ENCODE data around the gene RDM1. TPM values are rescaled to one million over a fixed set of nuclear protein-coding genes. Genes with fewer than 3 reads are reported as not detected.

The RDM1 gene
- total and polyA plus RNA-seq, 9 donors, result 0.33 TPM; not detected in 8

- no peak for TF ChIP-seq POLR2A (IDR thresholded peaks at IDR 0.05)
- no peak for TF ChIP-seq CTCF (IDR thresholded peaks at IDR 0.05)
- TF ChIP-seq EP300 (IDR thresholded peaks at IDR 0.05), result no peak
- Histone ChIP-seq H3K36me3 (no peaks in the 10 kb centered on the region), H3K4me1 (ENCODE audit: insufficient read depth) (no peaks in the 10 kb centered on the region), H3K27ac (no peak overlapping the region), H3K27me3 (no peaks in the 10 kb centered on the region), H3K9me3 (no peaks in the 10 kb centered on the region), H3K4me3 (no peak overlapping the region)
- WGBS, 3 donors, result 36 to 52% (median 48%) methylated on average over 4 of the region's 4 CpGs
- intact Hi-C loops (cut with DNase I), result no loop called here
- DNase-seq, result no peak
Observed at GRCh38 chr17:35890774-35891155, 39.8 kb downstream of the RDM1 start.

GRCh38 chr17:35889818-35890773 lies 40.5 kb downstream of the RDM1 start:
- Histone ChIP-seq H3K27me3 (no peaks in the 10 kb centered on the region), H3K27ac (no peak overlapping the region), H3K4me3 (no peak overlapping the region), H3K9me3 (no peaks in the 10 kb centered on the region), H3K4me1 (ENCODE audit: insufficient read depth) (no peaks in the 10 kb centered on the region), H3K36me3 (no peaks in the 10 kb centered on the region)
- 84 to 89% (median 85%) methylated on average over 2 of the region's 2 CpGs for WGBS, 3 donors
- DNase-seq, result peak in 1 of 5 donors; percentile 26
- TF ChIP-seq CTCF (IDR thresholded peaks at IDR 0.05) (no peak), POLR2A (IDR thresholded peaks at IDR 0.05) (no peak), EP300 (IDR thresholded peaks at IDR 0.05) (no peak)
- intact Hi-C loops (cut with DNase I), result no loop called here

- WGBS, 3 donors, result 77 to 88% (median 77%) methylated on average over 2 of the region's 2 CpGs
- intact Hi-C loops (cut with DNase I), result no loop called here
- DNase-seq, result no peak
Observed at GRCh38 chr17:35889241-35889640, 41.3 kb downstream of the RDM1 start.

More at GRCh38 chr17:35889241-35889640, 41.3 kb downstream of the RDM1 start:
- no peak for TF ChIP-seq CTCF (IDR thresholded peaks at IDR 0.05)
- no peak for TF ChIP-seq EP300 (IDR thresholded peaks at IDR 0.05)
- no peak for TF ChIP-seq POLR2A (IDR thresholded peaks at IDR 0.05)
- Histone ChIP-seq H3K27ac (no peak overlapping the region), H3K9me3 (no peaks in the 10 kb centered on the region), H3K4me3 (no peak overlapping the region), H3K4me1 (ENCODE audit: insufficient read depth) (no peaks in the 10 kb centered on the region), H3K36me3 (no peaks in the 10 kb centered on the region), H3K27me3 (no peaks in the 10 kb centered on the region)
